HL-60 (cell line): ENCODE data around the gene CYB5R2.

ENCODE experiments used
- DNase-seq, 2 experiments: peaks; one replicate each; pipeline ENCODE4 v3.0.0-alpha.2; 2010 to 2020; ENCODE audit warnings: low read depth in 1 of 2, low spot score in 1 of 2
- H3K27ac ChIP-seq: fragments of 250-450 bp; sonication (Bioruptor Pico); replicated peaks from 2 replicates; pipeline ENCODE4 v1.5.1; 2020; ENCODE audit warnings: mild to moderate bottlenecking, moderate library complexity
- H3K27me3 ChIP-seq: fragments of 250-450 bp; sonication (Bioruptor Pico); 2 replicates; pipeline ENCODE4 v1.5.1; 2021; ENCODE audit warnings: mild to moderate bottlenecking, moderate library complexity; ENCODE audit not compliant: insufficient read depth, poor library complexity, severe bottlenecking
- H3K4me3 ChIP-seq: replicated peaks from 2 replicates; pipeline ENCODE4 v1.5.1; 2011; ENCODE audit warnings: mild to moderate bottlenecking, control low read depth, low read length; ENCODE audit not compliant: insufficient read depth
- GABPA ChIP-seq: IDR thresholded peaks from 2 replicates; pipeline ENCODE4 v1.6.1; 2012; ENCODE audit warnings: low read depth
- POLR2AphosphoS5 ChIP-seq: IDR thresholded peaks from 2 replicates; pipeline ENCODE4 v1.6.1; 2012; ENCODE audit warnings: low read depth
- SPI1 ChIP-seq: IDR thresholded peaks from 2 replicates; pipeline ENCODE4 v1.6.1; 2012; ENCODE audit warnings: low read depth, mild to moderate bottlenecking, borderline replicate concordance
- TF ChIP-seq, protein P1 (sequence below): IDR thresholded peaks from one replicate; pipeline ENCODE4 v1.5.1; 2011; ENCODE audit warnings: low read length, control low read depth, inconsistent platforms; ENCODE audit not compliant: insufficient read depth
- TF ChIP-seq, protein P2 (sequence below): IDR thresholded peaks from 2 replicates; pipeline ENCODE4 v1.6.1; 2012; ENCODE audit warnings: low read depth; ENCODE audit not compliant: insufficient replicate concordance

Gene CYB5R2

GRCh38 chr11:7687386-7687785 lies 14.1 kb upstream of the CYB5R2 start:
- H3K27me3 ChIP-seq = peaks cover 17% of the 10 kb centered on the region
- DNase-seq = no peak
- TF ChIP-seq POLR2AphosphoS5 = no peak
- no peak for TF ChIP-seq SPI1
- no peak for TF ChIP-seq GABPA
- TF ChIP-seq, protein P1, sequence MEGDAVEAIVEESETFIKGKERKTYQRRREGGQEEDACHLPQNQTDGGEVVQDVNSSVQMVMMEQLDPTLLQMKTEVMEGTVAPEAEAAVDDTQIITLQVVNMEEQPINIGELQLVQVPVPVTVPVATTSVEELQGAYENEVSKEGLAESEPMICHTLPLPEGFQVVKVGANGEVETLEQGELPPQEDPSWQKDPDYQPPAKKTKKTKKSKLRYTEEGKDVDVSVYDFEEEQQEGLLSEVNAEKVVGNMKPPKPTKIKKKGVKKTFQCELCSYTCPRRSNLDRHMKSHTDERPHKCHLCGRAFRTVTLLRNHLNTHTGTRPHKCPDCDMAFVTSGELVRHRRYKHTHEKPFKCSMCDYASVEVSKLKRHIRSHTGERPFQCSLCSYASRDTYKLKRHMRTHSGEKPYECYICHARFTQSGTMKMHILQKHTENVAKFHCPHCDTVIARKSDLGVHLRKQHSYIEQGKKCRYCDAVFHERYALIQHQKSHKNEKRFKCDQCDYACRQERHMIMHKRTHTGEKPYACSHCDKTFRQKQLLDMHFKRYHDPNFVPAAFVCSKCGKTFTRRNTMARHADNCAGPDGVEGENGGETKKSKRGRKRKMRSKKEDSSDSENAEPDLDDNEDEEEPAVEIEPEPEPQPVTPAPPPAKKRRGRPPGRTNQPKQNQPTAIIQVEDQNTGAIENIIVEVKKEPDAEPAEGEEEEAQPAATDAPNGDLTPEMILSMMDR = no peak
- TF ChIP-seq, protein P2, sequence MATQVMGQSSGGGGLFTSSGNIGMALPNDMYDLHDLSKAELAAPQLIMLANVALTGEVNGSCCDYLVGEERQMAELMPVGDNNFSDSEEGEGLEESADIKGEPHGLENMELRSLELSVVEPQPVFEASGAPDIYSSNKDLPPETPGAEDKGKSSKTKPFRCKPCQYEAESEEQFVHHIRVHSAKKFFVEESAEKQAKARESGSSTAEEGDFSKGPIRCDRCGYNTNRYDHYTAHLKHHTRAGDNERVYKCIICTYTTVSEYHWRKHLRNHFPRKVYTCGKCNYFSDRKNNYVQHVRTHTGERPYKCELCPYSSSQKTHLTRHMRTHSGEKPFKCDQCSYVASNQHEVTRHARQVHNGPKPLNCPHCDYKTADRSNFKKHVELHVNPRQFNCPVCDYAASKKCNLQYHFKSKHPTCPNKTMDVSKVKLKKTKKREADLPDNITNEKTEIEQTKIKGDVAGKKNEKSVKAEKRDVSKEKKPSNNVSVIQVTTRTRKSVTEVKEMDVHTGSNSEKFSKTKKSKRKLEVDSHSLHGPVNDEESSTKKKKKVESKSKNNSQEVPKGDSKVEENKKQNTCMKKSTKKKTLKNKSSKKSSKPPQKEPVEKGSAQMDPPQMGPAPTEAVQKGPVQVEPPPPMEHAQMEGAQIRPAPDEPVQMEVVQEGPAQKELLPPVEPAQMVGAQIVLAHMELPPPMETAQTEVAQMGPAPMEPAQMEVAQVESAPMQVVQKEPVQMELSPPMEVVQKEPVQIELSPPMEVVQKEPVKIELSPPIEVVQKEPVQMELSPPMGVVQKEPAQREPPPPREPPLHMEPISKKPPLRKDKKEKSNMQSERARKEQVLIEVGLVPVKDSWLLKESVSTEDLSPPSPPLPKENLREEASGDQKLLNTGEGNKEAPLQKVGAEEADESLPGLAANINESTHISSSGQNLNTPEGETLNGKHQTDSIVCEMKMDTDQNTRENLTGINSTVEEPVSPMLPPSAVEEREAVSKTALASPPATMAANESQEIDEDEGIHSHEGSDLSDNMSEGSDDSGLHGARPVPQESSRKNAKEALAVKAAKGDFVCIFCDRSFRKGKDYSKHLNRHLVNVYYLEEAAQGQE = no peak
- H3K27ac ChIP-seq = no peak overlapping the region
- no peak overlapping the region for H3K4me3 ChIP-seq

DNA sequence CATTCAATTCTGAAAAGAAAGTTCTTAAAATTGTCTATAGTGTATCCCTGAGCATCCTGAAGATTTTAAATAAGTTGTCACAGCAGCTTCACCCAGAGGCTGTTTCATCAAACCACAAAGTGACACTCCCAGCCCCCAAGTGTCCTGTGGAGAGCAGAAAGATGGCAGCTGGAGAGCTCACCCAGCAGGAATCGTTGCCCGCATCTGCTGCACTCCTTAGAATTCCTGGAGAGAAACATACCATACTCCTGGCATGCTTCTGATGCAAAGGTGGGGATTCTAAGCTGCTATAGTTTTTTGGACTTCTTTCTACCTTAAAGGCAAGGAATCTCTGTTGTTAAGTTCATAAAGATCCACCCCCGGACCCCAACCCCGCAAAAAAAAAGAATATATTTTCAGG lies 13.5 kb upstream of the CYB5R2 start:
- Histone ChIP-seq H3K27ac (no peak overlapping the region), H3K4me3 (no peak overlapping the region), H3K27me3 (peaks cover 12% of the 10 kb centered on the region)
- DNase-seq = no peak
- TF ChIP-seq POLR2AphosphoS5 (no peak), GABPA (no peak), SPI1 (no peak)
- TF ChIP-seq, protein P1 = no peak
- TF ChIP-seq, protein P2 = no peak

GRCh38 chr11:7683571-7683970 lies 10.3 kb upstream of the CYB5R2 start:
- DNase-seq = no peak
- Histone ChIP-seq H3K4me3 (no peak overlapping the region), H3K27me3 (peaks cover 2% of the 10 kb centered on the region), H3K27ac (no peak overlapping the region)
- TF ChIP-seq, protein P1 = no peak
- TF ChIP-seq, protein P2 = no peak
- TF ChIP-seq SPI1 (no peak), GABPA (no peak), POLR2AphosphoS5 (no peak)
